ENCODE data around the gene GCC2. TPM values are rescaled to one million over a fixed set of nuclear protein-coding genes. Genes with fewer than 3 reads are reported as not detected.

The GCC2 gene
- polyA plus RNA-seq, 1 of the 3 experiments (the other 2 are of a cell fraction): 4.5 TPM

- Histone ChIP-seq H3K9me2 (no peaks in the 10 kb centered on the region; the same call in 1 of the 2 replicates), H3K9me3 (no peaks in the 10 kb centered on the region), H3F3A (replicated peaks; ENCODE audit: insufficient read depth) (peaks cover 15% of the 10 kb centered on the region), H3K9ac (0 out of 2 replicates have a peak overlapping the region, but pooled peaks have one; percentile 7), H3K4me1 (ENCODE audit: control insufficient read depth in 1 of 2, insufficient read depth in 2 of 2, low read depth in 1 of 2, low read length in 1 of 2) (peaks cover 0 to 6% of the 10 kb centered on the region in 2 experiments; a peak in 3 of 4 replicates), H4K20me1 (ENCODE audit: insufficient read depth) (no peaks in the 10 kb centered on the region), H3K27ac (ENCODE audit: low read depth in 2 of 2, low read length in 1 of 2) (peak overlapping the region; percentile 50 to 73; a peak in 3 of 4 replicates), H2AFZ (ENCODE audit: low read depth) (no peak overlapping the region), H3K27me3 (ENCODE audit: insufficient read depth) (no peaks in the 10 kb centered on the region), H3K79me2 (ENCODE audit: insufficient read depth) (no peaks in the 10 kb centered on the region; the same call in 1 of the 2 replicates), H3K4me2 (0 out of 2 replicates have a peak overlapping the region, but pooled peaks have one; percentile 42), H3K36me3 (replicated peaks in 1 of 2; ENCODE audit: control insufficient read depth in 1 of 2, insufficient read depth in 2 of 2, low read length in 1 of 2) (peaks cover 52 to 56% of the 10 kb centered on the region in 2 experiments), H3K4me3 (ENCODE audit: low read depth in 2 of 2, low read length in 1 of 2) (no peak overlapping the region)
- ChIA-PET CTCF (no interaction called here), POLR2A (no interaction called here)
- no peak for DNase-seq
- TF ChIP-seq CHD2 (IDR thresholded peaks at IDR 0.05; ENCODE audit: low read length, partially characterized antibody) (no peak), FOXJ3 (CRISPR knock-in tag; IDR thresholded peaks at IDR 0.05) (no peak), TEAD4 (IDR thresholded peaks at IDR 0.05; ENCODE audit: borderline replicate concordance, insufficient read depth) (no peak), FOSL2 (IDR thresholded peaks at IDR 0.05; ENCODE audit: borderline replicate concordance, low read depth) (no peak), NRF1 (IDR thresholded peaks at IDR 0.05; ENCODE audit: low read depth, low read length) (no peak), GATA2 (CRISPR knock-in tag; IDR thresholded peaks at IDR 0.05) (no peak), EP300 (IDR thresholded peaks at IDR 0.05; ENCODE audit: borderline replicate concordance in 1 of 2, low read depth in 1 of 2, low read length in 1 of 2) (no peak), SIN3A (IDR thresholded peaks at IDR 0.05; ENCODE audit: borderline replicate concordance, low read depth, low read length) (no peak)
- TF ChIP-seq, protein P1, sequence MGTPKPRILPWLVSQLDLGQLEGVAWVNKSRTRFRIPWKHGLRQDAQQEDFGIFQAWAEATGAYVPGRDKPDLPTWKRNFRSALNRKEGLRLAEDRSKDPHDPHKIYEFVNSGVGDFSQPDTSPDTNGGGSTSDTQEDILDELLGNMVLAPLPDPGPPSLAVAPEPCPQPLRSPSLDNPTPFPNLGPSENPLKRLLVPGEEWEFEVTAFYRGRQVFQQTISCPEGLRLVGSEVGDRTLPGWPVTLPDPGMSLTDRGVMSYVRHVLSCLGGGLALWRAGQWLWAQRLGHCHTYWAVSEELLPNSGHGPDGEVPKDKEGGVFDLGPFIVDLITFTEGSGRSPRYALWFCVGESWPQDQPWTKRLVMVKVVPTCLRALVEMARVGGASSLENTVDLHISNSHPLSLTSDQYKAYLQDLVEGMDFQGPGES (IDR thresholded peaks at IDR 0.05; ENCODE audit: low read depth, low read length): no peak
These were observed 42.8 kb downstream of the GCC2 start for GRCh38 chr2:108491848-108492247.

GRCh38 chr2:108492364-108492763 lies 43.4 kb downstream of the GCC2 start:
- no peak for DNase-seq
- no peaks in the 10 kb centered on the region; the same call in 1 of the 2 replicates for H3K79me2 ChIP-seq (ENCODE audit: insufficient read depth)
- H3K36me3 ChIP-seq (replicated peaks in 1 of 2; ENCODE audit: control insufficient read depth in 1 of 2, insufficient read depth in 2 of 2, low read length in 1 of 2): peaks cover 47 to 56% of the 10 kb centered on the region in 2 experiments
- ChIA-PET POLR2A (no interaction called here), CTCF (no interaction called here)
- no peak overlapping the region for H2AFZ ChIP-seq (ENCODE audit: low read depth)
- H3F3A ChIP-seq (replicated peaks; ENCODE audit: insufficient read depth): peaks cover 15% of the 10 kb centered on the region
- H3K9me2 ChIP-seq: no peaks in the 10 kb centered on the region
- no peak overlapping the region for H3K4me3 ChIP-seq (ENCODE audit: low read depth in 2 of 2, low read length in 1 of 2)
- H4K20me1 ChIP-seq (ENCODE audit: insufficient read depth): no peaks in the 10 kb centered on the region
- WGBS (ENCODE audit: low lambda C conversion rate): 33% methylated on average over 4 of the region's 4 CpGs
- no peaks in the 10 kb centered on the region for H3K27me3 ChIP-seq (ENCODE audit: insufficient read depth)
- peaks cover 0 to 6% of the 10 kb centered on the region in 2 experiments; a peak in 3 of 4 replicates for H3K4me1 ChIP-seq (ENCODE audit: control insufficient read depth in 1 of 2, insufficient read depth in 2 of 2, low read depth in 1 of 2, low read length in 1 of 2)
- H3K27ac ChIP-seq (ENCODE audit: low read depth in 2 of 2, low read length in 1 of 2): peak overlapping the region; percentile 50 to 73
- no peaks in the 10 kb centered on the region for H3K9me3 ChIP-seq
- 0 out of 2 replicates have a peak overlapping the region, but pooled peaks have one; percentile 7 for H3K9ac ChIP-seq
- H3K4me2 ChIP-seq: peak overlapping the region; percentile 42; the same call in 1 of the 2 replicates
- no peak for TF ChIP-seq EZH2phosphoT487 (IDR thresholded peaks at IDR 0.05; ENCODE audit: borderline replicate concordance, low read depth)
- TF ChIP-seq CHD2 (IDR thresholded peaks at IDR 0.05; ENCODE audit: low read length, partially characterized antibody): no peak
- TF ChIP-seq SIN3A (IDR thresholded peaks at IDR 0.05; ENCODE audit: borderline replicate concordance, low read depth, low read length): no peak
- TF ChIP-seq SMC3 (IDR thresholded peaks at IDR 0.05; ENCODE audit: low read depth, low read length): no peak
- TF ChIP-seq ELF1 (IDR thresholded peaks at IDR 0.05): no peak
- no peak for TF ChIP-seq GATA2 (CRISPR knock-in tag; IDR thresholded peaks at IDR 0.05)
- TF ChIP-seq TAF1 (IDR thresholded peaks at IDR 0.05; ENCODE audit: borderline replicate concordance, low read depth, low read length): no peak
- TF ChIP-seq RCOR1 (IDR thresholded peaks at IDR 0.05; ENCODE audit: low read length): no peak
- no peak for TF ChIP-seq NFIC (IDR thresholded peaks at IDR 0.05; ENCODE audit: borderline replicate concordance)
- TF ChIP-seq, protein P2, sequence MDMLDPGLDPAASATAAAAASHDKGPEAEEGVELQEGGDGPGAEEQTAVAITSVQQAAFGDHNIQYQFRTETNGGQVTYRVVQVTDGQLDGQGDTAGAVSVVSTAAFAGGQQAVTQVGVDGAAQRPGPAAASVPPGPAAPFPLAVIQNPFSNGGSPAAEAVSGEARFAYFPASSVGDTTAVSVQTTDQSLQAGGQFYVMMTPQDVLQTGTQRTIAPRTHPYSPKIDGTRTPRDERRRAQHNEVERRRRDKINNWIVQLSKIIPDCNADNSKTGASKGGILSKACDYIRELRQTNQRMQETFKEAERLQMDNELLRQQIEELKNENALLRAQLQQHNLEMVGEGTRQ (IDR thresholded peaks at IDR 0.05; ENCODE audit: borderline replicate concordance, low read depth, low read length): no peak
- peak; percentile 68; the same call in 1 of the 2 replicates for TF ChIP-seq YY1 (IDR thresholded peaks at IDR 0.05; ENCODE audit: low read depth)
- no peak for TF ChIP-seq RXRA (IDR thresholded peaks at IDR 0.05; ENCODE audit: borderline replicate concordance, low read depth)
- TF ChIP-seq TEAD4 (IDR thresholded peaks at IDR 0.05; ENCODE audit: borderline replicate concordance, insufficient read depth): no peak
- no peak for TF ChIP-seq EP300 (IDR thresholded peaks at IDR 0.05; ENCODE audit: borderline replicate concordance in 1 of 2, low read depth in 1 of 2, low read length in 1 of 2)
- no peak for TF ChIP-seq FOXM1 (IDR thresholded peaks at IDR 0.05; ENCODE audit: low read depth)
- no peak for TF ChIP-seq RFX5 (IDR thresholded peaks at IDR 0.05; ENCODE audit: low read length)
- TF ChIP-seq CTCF (IDR thresholded peaks at IDR 0.05): no peak
- peak; percentile 72 for TF ChIP-seq GABPA (IDR thresholded peaks at IDR 0.05; ENCODE audit: low read depth)
- TF ChIP-seq MXI1 (IDR thresholded peaks at IDR 0.05; ENCODE audit: low read depth, low read length): no peak

Measured in SK-N-SH (cell line).